ENCODE data around the gene SLC25A15. TPM values are rescaled to one million over a fixed set of nuclear protein-coding genes. Genes with fewer than 3 reads are reported as not detected.

SLC25A15 gene
- total RNA-seq, 2 experiments from 2014 or later, result 20.5 to 23.6 TPM

DNA sequence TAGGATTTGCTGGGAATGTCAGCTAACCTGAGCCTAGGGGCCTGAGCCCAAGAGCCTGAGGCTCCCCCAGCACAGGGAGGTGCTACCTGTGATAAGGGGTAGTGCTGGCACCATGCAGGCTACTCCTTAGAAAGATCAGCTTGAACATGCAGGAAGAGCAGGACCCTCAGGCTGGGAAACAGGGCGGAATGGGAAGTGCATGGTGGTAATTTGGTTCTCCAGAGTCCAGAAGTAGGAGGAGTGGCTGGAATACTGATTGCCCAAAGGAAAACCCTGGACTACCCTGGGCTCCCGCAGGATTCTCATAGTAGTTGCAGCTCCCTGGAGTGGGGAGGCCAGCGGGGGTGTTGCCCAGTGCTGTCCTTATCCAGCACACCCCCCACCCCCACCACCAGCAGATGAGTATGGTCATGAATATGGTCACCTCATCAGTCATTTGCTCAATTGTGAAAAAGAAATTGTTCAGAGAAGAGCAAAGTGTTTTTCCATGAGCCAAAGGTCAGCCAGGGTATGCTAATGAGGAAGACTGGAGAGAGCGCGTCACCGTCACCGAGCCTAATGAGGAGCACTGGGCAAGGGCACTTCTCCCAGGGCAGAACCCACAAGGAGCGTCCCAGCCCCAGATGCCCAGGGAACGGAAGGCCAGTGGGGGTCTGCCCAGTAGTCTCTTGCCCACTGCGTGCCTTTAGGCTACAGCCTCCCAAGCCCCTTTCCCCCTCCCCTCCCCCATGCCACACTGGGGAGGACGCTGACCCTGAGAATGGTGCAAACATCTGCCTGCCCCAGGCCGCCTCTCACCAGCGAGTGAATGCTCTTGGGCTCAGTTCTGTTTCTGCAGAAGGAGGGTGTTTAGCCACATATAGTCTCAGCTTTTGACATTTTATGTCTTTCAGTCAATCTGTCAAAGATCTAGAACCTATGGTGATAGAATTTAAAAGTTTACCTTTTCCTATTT lies 5.3 kb downstream of the SLC25A15 start:
- no peaks in the 10 kb centered on the region for H3K27me3 Mint-ChIP-seq
- intact Hi-C loops (cut with DNase I, micrococcal nuclease), result no loop called here
- H3K4me3 Mint-ChIP-seq, result no peak overlapping the region

DNA sequence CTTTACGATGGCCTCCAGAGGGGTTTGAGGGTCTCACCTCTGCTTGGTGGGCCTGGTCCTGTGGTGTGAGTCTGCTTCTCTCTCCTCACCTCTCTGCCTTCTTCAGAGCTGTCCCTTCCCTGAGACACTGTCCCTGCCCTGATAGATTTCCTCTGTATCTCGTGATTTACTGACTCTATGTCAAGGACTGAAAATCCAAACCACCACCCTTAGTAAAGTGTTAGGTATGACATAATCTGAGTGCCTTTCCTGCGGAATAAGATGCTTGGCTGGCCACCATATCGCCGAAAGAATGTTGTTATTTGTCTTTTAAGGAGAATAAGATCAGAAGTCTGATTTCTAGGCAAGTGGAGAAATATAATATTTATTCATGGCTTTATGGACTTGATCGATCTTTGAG lies 7.2 kb downstream of the SLC25A15 start:
- Mint-ChIP-seq H3K27me3 (no peaks in the 10 kb centered on the region), H3K27ac (no peak overlapping the region), H3K4me3 (no peak overlapping the region), H3K9me3 (ENCODE audit: low read depth) (no peaks in the 10 kb centered on the region), H3K4me1 (peaks cover 6% of the 10 kb centered on the region), H3K36me3 (ENCODE audit: low read depth) (peaks cover 27% of the 10 kb centered on the region)
- intact Hi-C loops (cut with DNase I, micrococcal nuclease), result no loop called here
- ATAC-seq, result no peak
- POLR2A ChIA-PET, result no interaction called here
- DNase-seq, result no peak
- CTCF ChIA-PET, result no interaction called here

More for the DNA sequence above, 5.3 kb downstream of the SLC25A15 start:
- no peak overlapping the region for H3K27ac Mint-ChIP-seq
- peaks cover 10% of the 10 kb centered on the region for H3K4me1 Mint-ChIP-seq
- H3K36me3 Mint-ChIP-seq (ENCODE audit: low read depth), result peaks cover 24% of the 10 kb centered on the region
- H3K9me3 Mint-ChIP-seq (ENCODE audit: low read depth), result no peaks in the 10 kb centered on the region
- ATAC-seq, result no peak
- CTCF ChIA-PET, result no interaction called here
- peak; percentile 31 for DNase-seq
- POLR2A ChIA-PET, result no interaction called here

DNA sequence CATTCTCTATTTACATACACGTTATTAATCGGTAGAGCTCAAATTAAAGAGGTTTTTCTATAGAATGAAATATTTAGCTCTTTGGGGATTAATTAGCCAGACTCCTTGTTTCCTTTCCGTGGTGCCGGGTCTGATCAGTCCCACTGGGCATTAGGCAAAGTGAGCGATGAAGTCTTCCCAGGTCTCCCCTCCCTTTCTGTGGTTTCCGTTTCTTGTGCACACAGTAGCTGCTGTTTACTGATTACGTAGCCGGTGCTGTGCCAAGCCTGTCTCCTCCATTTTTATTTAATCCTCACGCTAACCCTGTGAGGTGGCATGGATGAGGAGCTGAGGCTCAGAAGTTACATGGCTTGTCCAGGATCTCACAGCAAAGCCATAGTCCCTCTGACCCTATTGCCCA lies 9.0 kb downstream of the SLC25A15 start:
- ATAC-seq, result peak; percentile 66
- Mint-ChIP-seq H3K4me1 (peaks cover 6% of the 10 kb centered on the region), H3K27ac (peak overlapping the region; percentile 73), H3K9me3 (ENCODE audit: low read depth) (no peaks in the 10 kb centered on the region), H3K4me3 (no peak overlapping the region), H3K27me3 (no peaks in the 10 kb centered on the region), H3K36me3 (ENCODE audit: low read depth) (peaks cover 29% of the 10 kb centered on the region)
- CTCF ChIA-PET, result interaction anchor here (0.7 to 1.9 kb wide), 7 partner anchors 9 to 1348 kb away, joined by 3 to 5 read pairs (median 4); partner anchors contain the start of gene SLC25A15
- POLR2A ChIA-PET, result no interaction called here
- DNase-seq, result no peak
- intact Hi-C loops (cut with DNase I, micrococcal nuclease), result no loop called here

DNA sequence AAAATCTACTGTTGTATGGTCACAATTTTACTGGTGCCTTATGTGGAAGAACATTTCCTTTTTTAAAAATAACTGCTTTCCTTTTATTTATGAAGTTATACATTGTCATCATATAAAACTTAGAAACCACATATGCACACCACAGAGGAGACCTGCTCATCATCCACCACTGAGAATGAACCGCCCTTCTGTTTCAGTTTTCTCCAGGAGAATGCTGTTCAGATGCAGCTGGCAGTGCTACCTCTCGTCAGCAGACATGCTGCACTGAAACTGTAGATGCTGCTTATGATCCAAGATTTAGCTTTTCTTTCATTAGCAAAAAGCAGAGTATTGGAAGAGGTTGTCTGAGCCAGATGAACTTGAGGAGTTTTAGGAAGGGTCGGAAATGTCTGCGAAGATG lies 10.1 kb downstream of the SLC25A15 start:
- Mint-ChIP-seq H3K9me3 (ENCODE audit: low read depth) (no peaks in the 10 kb centered on the region), H3K4me3 (no peak overlapping the region), H3K4me1 (peaks cover 6% of the 10 kb centered on the region), H3K27me3 (no peaks in the 10 kb centered on the region), H3K27ac (no peak overlapping the region), H3K36me3 (ENCODE audit: low read depth) (peaks cover 24% of the 10 kb centered on the region)
- POLR2A ChIA-PET, result no interaction called here
- CTCF ChIA-PET, result interaction anchor here (1.0 to 1.9 kb wide), 3 partner anchors 11 to 22 kb away, joined by 3 to 5 read pairs (median 5); partner anchors contain the start of gene SLC25A15
- ATAC-seq (no peak), DNase-seq (no peak)
- intact Hi-C loops (cut with DNase I, micrococcal nuclease), result no loop called here

DNA sequence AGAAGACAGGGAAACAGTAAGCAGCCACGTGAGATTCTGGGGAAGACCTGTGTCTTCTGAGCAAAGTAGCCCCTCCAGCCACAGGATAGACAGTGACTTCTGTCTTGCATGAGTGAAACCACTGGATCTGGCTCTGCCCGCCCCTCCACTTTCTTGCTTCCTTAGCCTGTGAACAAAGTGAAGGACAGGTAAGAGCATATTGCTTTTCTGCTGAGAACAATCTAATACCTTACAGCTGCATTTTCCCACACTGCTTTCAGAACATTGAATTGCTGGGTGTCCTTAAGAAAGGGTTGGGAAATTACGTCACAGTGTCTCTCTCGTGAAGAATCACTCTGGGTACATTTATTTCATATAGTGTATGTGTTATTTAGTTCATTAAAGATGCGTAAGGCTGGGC lies 11.1 kb downstream of the SLC25A15 start:
- Mint-ChIP-seq H3K9me3 (ENCODE audit: low read depth) (no peaks in the 10 kb centered on the region), H3K36me3 (ENCODE audit: low read depth) (peaks cover 27% of the 10 kb centered on the region), H3K4me3 (no peak overlapping the region), H3K27me3 (no peaks in the 10 kb centered on the region), H3K27ac (no peak overlapping the region), H3K4me1 (peaks cover 6% of the 10 kb centered on the region)
- DNase-seq (no peak), ATAC-seq (no peak)
- POLR2A ChIA-PET, result no interaction called here
- CTCF ChIA-PET, result interaction anchor here (1.3 to 1.4 kb wide), 2 partner anchors 23 to 253 kb away, joined by 5 to 6 read pairs; no protein-coding TSS in a partner anchor
- intact Hi-C loops (cut with DNase I, micrococcal nuclease), result no loop called here

DNA sequence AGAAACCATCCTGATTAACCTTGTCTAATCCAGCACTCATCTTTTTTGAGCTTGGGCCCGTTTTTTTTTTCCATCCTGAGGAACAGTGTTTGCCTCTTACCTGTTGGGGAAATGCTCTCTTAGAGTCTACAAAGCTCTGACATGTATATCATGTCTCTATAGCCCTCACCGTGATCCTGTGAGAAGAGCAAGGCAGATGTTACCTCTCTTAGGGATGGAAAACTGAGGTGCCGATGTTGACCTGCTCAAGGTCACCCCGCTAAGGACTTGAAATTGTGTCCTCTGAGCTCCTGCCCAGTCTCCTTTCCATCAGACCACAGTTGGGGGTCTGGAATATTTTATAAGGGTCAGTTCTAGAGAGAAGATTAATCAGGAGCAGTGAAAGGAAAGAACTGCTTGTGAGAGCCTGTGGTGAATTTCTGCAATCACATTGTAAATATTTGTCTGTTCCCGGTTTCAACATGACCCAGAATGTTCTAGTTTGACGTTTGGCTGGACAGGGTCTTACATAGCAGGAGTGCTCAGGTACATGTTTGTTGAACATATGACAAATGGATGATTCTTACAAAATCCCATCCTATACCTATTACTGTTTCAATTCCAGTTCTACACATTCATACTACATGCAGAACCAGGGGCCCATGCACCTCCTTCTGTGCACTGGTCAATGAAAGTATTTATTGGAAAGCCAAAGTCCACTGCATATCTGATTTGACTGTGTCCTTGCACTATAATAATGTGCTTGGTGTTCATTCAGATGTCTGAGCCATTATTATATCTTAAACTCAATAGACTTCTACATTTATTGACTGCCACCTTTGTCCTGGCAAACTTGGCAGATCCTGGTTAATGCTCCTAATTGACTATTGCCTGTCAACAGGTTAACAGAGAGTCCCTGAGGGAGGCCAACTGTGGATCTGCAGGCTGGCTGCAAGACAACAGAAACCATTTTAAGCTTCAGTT lies 12.1 kb downstream of the SLC25A15 start:
- Mint-ChIP-seq H3K36me3 (ENCODE audit: low read depth) (peaks cover 30% of the 10 kb centered on the region), H3K9me3 (ENCODE audit: low read depth) (no peaks in the 10 kb centered on the region), H3K4me1 (peaks cover 6% of the 10 kb centered on the region), H3K27me3 (no peaks in the 10 kb centered on the region), H3K27ac (no peak overlapping the region), H3K4me3 (no peak overlapping the region)
- ATAC-seq (no peak), DNase-seq (no peak)
- ChIA-PET POLR2A (no interaction called here), CTCF (interaction anchor here (0.7 to 1.3 kb wide), 2 partner anchors 207 to 252 kb away, joined by 4 to 6 read pairs; no protein-coding TSS in a partner anchor)
- intact Hi-C loops (cut with DNase I, micrococcal nuclease), result no loop called here

DNA sequence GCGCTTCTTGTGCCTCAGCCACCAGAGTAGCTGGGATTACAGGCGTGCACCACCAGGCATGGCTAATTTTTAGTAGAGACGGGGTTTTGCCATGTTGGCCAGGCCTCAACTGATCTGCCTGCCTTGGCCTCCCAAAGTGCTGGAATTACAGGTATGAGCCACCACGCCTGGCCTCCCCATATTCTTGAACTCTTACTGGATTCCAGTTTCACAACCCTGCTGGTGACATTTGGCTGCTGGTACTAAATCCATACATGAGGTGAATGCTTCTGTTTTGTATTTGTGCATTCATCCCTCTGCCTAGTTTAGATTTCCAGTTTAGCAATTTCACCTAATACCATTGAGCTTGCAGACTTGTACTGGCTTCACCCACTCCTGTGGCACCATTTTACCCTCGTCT lies 13.9 kb downstream of the SLC25A15 start:
- H3K9me3 Mint-ChIP-seq (ENCODE audit: low read depth), result no peaks in the 10 kb centered on the region
- peaks cover 6% of the 10 kb centered on the region for H3K4me1 Mint-ChIP-seq
- H3K27me3 Mint-ChIP-seq, result no peaks in the 10 kb centered on the region
- peaks cover 31% of the 10 kb centered on the region for H3K36me3 Mint-ChIP-seq (ENCODE audit: low read depth)
- CTCF ChIA-PET, result no interaction called here
- DNase-seq (no peak), ATAC-seq (no peak)
- no peak overlapping the region for H3K4me3 Mint-ChIP-seq
- intact Hi-C loops (cut with DNase I, micrococcal nuclease), result no loop called here
- no peak overlapping the region for H3K27ac Mint-ChIP-seq
- POLR2A ChIA-PET, result no interaction called here

DNA sequence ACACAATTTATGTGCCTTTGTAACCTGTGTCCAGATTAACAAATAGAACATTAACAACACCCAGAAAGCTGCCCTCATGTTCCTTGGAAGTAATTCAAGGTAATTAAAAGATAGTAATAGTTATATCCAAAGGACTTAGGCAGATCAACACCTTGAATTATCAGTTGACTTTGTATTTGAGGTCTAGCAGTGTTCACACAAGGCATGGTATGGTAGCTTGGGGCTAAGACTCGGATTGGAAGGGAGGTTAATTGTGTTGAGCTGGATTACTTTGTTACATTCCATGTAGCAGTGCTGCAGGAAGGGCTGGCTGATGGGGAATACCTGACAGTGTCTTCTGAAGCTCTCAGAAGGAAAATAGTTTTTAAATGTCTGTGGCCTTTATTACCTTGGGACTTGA lies 16.8 kb downstream of the SLC25A15 start:
- Mint-ChIP-seq H3K4me3 (no peak overlapping the region), H3K27ac (no peak overlapping the region), H3K9me3 (ENCODE audit: low read depth) (no peaks in the 10 kb centered on the region), H3K36me3 (ENCODE audit: low read depth) (peaks cover 34% of the 10 kb centered on the region), H3K4me1 (no peaks in the 10 kb centered on the region), H3K27me3 (no peaks in the 10 kb centered on the region)
- intact Hi-C loops (cut with DNase I, micrococcal nuclease), result no loop called here
- ChIA-PET CTCF (interaction anchor here (0.7 to 2.4 kb wide), 2 partner anchors 8 to 311 kb away, joined by 3 to 12 read pairs; no protein-coding TSS in a partner anchor), POLR2A (no interaction called here)
- DNase-seq (no peak), ATAC-seq (no peak)

DNA sequence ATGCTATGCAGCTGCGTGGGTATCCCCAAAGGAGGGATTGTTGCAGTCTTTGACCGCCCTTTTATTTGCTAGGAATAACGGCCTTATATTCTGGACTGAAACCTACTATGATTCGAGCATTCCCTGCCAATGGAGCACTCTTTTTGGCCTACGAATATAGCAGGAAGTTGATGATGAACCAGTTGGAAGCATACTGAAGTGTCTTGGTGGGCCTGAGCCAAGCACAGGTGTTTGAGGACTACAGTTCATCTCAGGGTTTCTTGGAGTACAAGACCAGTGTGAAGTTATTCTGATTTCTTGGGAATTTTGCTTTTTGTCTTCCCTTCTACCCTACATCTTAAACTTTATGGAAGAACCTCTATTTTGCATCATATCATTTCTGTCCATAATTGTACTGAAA lies 20.1 kb downstream of the SLC25A15 start:
- no peaks in the 10 kb centered on the region for H3K9me3 Mint-ChIP-seq (ENCODE audit: low read depth)
- ATAC-seq (no peak), DNase-seq (no peak)
- intact Hi-C loops (cut with DNase I, micrococcal nuclease), result no loop called here
- POLR2A ChIA-PET, result interaction anchor here (0.7 kb wide), 1 partner anchor 957 kb away, joined by 3 read pairs; no protein-coding TSS in a partner anchor
- CTCF ChIA-PET, result no interaction called here
- H3K4me3 Mint-ChIP-seq, result no peak overlapping the region
- H3K27ac Mint-ChIP-seq, result no peak overlapping the region
- H3K4me1 Mint-ChIP-seq, result no peaks in the 10 kb centered on the region
- H3K36me3 Mint-ChIP-seq (ENCODE audit: low read depth), result peaks cover 43% of the 10 kb centered on the region
- H3K27me3 Mint-ChIP-seq, result no peaks in the 10 kb centered on the region

DNA sequence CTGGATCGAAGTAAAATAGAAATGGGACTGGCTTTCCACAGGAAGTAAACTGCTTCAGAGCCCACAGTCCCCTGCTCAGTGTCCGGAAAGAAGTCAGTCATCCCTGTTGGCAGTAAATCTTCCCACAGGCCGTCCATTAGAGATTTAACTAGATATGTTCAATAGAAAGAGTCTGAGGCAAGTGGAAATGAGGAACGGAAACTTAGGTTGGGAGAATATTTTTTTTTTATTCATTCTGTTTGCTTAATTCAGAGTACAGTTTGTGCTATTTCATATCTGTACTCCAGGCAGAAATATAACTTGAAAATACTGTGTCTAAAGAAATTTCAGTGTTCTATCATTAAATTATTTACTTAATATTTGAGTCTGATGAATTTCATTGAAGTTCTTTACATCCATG lies 22.7 kb downstream of the SLC25A15 start:
- H3K27me3 Mint-ChIP-seq, result no peaks in the 10 kb centered on the region
- peaks cover 35% of the 10 kb centered on the region for H3K36me3 Mint-ChIP-seq (ENCODE audit: low read depth)
- intact Hi-C loops (cut with DNase I, micrococcal nuclease), result no loop called here
- no peaks in the 10 kb centered on the region for H3K4me1 Mint-ChIP-seq
- H3K9me3 Mint-ChIP-seq (ENCODE audit: low read depth), result peaks cover 9% of the 10 kb centered on the region
- no peak overlapping the region for H3K4me3 Mint-ChIP-seq
- CTCF ChIA-PET, result interaction anchor here (0.8 to 0.9 kb wide), 2 partner anchors 30 to 295 kb away, joined by 4 to 6 read pairs; no protein-coding TSS in a partner anchor
- no peak for DNase-seq
- no peak for ATAC-seq
- POLR2A ChIA-PET, result interaction anchor here (0.6 kb wide), 1 partner anchor 564 kb away, joined by 3 read pairs; no protein-coding TSS in a partner anchor
- H3K27ac Mint-ChIP-seq, result peak overlapping the region; percentile 27

DNA sequence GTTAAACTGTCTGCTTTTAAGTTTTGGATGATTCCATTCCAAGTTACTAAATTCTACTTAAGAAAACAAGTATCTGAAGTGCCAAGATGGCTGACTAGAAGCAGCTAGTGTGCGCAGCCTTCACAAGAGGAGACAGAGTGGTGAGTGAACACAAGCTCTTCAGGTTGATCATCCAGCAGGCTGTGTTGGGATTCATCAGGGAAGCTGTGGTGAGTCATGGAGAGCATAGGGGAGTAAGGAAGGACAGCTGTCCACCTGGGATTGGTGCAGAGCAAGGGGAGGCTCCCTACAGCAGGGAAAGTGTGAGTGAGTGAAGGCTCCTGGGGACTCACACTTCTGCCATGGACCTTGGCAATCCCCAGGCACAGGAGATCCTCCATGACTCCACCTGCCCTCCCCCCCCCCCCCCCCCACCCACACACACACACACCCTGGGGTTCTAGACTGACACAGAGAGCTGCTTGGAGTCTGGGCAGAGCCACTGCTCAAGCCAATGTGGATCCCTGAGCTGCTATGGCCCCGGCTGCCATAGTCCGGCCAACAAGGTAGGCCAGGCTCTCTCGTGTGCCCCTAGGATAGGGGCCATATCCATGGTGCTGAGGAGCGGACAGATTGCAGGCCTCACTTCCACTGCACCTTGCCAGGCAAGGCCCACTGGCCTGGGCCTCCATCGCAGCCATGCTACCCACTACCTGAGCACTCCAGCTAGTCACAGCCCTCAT lies 23.5 kb downstream of the SLC25A15 start:
- no peak overlapping the region for H3K4me3 Mint-ChIP-seq
- no peaks in the 10 kb centered on the region for H3K27me3 Mint-ChIP-seq
- H3K27ac Mint-ChIP-seq, result no peak overlapping the region
- peaks cover 9% of the 10 kb centered on the region for H3K9me3 Mint-ChIP-seq (ENCODE audit: low read depth)
- no peaks in the 10 kb centered on the region for H3K4me1 Mint-ChIP-seq
- ATAC-seq, result no peak
- intact Hi-C loops (cut with DNase I, micrococcal nuclease), result no loop called here
- CTCF ChIA-PET, result interaction anchor here (0.7 to 1.2 kb wide), 4 partner anchors 11 to 42 kb away, joined by 3 read pairs; no protein-coding TSS in a partner anchor
- POLR2A ChIA-PET, result no interaction called here
- H3K36me3 Mint-ChIP-seq (ENCODE audit: low read depth), result peaks cover 35% of the 10 kb centered on the region
- no peak for DNase-seq

All from activated CD4-positive, alpha-beta T cell treated with anti-CD3 and anti-CD28 coated beads for 36 hours (primary cell).